ENCODE data around the gene IMMP2L. TPM values are rescaled to one million over a fixed set of nuclear protein-coding genes. Genes with fewer than 3 reads are reported as not detected.

Gene IMMP2L
- total RNA-seq, 1 experiment from 2014 or later = 13.6 TPM

DNA sequence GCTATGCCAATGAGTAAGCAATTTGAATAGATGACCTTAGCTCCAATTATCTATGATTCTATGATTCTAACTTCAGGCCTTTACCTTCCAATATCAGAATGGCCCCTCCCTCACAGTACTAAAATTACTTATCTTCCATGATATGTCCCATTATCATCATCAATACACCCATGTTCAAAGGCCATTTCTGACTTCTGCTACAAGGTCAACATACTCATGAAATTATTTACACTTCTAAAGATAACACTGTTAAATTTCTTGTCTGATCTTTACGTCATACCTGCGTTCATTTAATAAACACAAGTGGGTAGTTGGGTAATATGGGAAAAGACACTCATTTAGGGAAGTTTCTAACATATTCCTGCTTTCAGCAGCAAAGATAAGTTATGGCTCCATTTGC, 21.2 kb downstream of the IMMP2L start:
- CTCF ChIA-PET = no interaction called here
- TF ChIP-seq ZNF263 (CRISPR knock-in tag; IDR thresholded peaks at IDR 0.05; ENCODE audit: low read depth) = no peak
- H3K36me3 Mint-ChIP-seq = peaks cover 8% of the 10 kb centered on the region; the same call in 1 of the 2 replicates
- POLR2A ChIA-PET = no interaction called here
- no peaks in the 10 kb centered on the region for H3K4me1 Mint-ChIP-seq
- ATAC-seq = no peak
- H3K9me3 Mint-ChIP-seq = no peaks in the 10 kb centered on the region
- no peak overlapping the region for H3K27ac Mint-ChIP-seq
- DNase-seq (ENCODE audit: low spot score) = no peak
- H3K4me3 Mint-ChIP-seq = no peak overlapping the region
- no peaks in the 10 kb centered on the region for H3K27me3 Mint-ChIP-seq (ENCODE audit: low read depth)

DNA sequence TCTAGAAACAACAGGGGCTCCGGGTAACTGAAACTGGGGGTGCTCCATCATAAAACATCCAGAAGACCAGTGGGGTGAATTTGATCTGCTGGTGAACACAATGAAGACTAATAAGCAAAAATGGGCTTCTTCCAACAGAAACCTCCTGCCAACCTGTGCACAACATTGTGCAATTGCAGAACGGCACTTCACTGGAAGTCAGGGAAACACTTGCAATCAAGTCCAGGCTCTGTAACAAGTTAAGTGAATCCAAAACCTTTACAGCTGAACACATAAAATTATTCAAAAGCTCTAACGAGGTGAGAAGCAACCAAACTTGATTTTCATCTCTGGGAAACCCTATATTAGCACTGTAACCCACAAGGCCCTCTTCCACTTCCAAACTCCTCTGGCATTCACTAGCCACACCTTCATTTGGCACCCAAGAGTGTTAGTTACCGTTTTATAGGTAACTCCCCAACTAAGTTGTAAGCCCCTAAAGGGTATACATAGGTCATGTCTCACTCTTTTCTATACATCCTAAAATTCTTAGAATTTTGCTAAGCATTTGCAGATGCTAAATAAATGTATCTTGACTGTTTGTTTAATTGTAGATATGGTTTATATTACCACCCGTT, 22.0 kb downstream of the IMMP2L start:
- H3K36me3 Mint-ChIP-seq = peaks cover 8% of the 10 kb centered on the region; the same call in 1 of the 2 replicates
- no peak for DNase-seq (ENCODE audit: low spot score)
- ChIA-PET POLR2A (no interaction called here), CTCF (no interaction called here)
- TF ChIP-seq EMX1 (CRISPR knock-in tag; IDR thresholded peaks at IDR 0.05) = no peak
- TF ChIP-seq, protein P1, sequence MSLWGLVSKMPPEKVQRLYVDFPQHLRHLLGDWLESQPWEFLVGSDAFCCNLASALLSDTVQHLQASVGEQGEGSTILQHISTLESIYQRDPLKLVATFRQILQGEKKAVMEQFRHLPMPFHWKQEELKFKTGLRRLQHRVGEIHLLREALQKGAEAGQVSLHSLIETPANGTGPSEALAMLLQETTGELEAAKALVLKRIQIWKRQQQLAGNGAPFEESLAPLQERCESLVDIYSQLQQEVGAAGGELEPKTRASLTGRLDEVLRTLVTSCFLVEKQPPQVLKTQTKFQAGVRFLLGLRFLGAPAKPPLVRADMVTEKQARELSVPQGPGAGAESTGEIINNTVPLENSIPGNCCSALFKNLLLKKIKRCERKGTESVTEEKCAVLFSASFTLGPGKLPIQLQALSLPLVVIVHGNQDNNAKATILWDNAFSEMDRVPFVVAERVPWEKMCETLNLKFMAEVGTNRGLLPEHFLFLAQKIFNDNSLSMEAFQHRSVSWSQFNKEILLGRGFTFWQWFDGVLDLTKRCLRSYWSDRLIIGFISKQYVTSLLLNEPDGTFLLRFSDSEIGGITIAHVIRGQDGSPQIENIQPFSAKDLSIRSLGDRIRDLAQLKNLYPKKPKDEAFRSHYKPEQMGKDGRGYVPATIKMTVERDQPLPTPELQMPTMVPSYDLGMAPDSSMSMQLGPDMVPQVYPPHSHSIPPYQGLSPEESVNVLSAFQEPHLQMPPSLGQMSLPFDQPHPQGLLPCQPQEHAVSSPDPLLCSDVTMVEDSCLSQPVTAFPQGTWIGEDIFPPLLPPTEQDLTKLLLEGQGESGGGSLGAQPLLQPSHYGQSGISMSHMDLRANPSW (CRISPR knock-in tag; conservative IDR thresholded peaks at IDR 0.05; ENCODE audit: low read depth) = no peak
- TF ChIP-seq, protein P2, sequence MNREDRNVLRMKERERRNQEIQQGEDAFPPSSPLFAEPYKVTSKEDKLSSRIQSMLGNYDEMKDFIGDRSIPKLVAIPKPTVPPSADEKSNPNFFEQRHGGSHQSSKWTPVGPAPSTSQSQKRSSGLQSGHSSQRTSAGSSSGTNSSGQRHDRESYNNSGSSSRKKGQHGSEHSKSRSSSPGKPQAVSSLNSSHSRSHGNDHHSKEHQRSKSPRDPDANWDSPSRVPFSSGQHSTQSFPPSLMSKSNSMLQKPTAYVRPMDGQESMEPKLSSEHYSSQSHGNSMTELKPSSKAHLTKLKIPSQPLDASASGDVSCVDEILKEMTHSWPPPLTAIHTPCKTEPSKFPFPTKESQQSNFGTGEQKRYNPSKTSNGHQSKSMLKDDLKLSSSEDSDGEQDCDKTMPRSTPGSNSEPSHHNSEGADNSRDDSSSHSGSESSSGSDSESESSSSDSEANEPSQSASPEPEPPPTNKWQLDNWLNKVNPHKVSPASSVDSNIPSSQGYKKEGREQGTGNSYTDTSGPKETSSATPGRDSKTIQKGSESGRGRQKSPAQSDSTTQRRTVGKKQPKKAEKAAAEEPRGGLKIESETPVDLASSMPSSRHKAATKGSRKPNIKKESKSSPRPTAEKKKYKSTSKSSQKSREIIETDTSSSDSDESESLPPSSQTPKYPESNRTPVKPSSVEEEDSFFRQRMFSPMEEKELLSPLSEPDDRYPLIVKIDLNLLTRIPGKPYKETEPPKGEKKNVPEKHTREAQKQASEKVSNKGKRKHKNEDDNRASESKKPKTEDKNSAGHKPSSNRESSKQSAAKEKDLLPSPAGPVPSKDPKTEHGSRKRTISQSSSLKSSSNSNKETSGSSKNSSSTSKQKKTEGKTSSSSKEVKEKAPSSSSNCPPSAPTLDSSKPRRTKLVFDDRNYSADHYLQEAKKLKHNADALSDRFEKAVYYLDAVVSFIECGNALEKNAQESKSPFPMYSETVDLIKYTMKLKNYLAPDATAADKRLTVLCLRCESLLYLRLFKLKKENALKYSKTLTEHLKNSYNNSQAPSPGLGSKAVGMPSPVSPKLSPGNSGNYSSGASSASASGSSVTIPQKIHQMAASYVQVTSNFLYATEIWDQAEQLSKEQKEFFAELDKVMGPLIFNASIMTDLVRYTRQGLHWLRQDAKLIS (CRISPR knock-in tag; IDR thresholded peaks at IDR 0.05; ENCODE audit: borderline replicate concordance) = no peak
- H3K9me3 Mint-ChIP-seq = no peaks in the 10 kb centered on the region
- no peak for ATAC-seq
- no peaks in the 10 kb centered on the region for H3K27me3 Mint-ChIP-seq (ENCODE audit: low read depth)
- no peak overlapping the region for H3K27ac Mint-ChIP-seq
- no peak overlapping the region for H3K4me3 Mint-ChIP-seq
- H3K4me1 Mint-ChIP-seq = peaks cover 5% of the 10 kb centered on the region

DNA sequence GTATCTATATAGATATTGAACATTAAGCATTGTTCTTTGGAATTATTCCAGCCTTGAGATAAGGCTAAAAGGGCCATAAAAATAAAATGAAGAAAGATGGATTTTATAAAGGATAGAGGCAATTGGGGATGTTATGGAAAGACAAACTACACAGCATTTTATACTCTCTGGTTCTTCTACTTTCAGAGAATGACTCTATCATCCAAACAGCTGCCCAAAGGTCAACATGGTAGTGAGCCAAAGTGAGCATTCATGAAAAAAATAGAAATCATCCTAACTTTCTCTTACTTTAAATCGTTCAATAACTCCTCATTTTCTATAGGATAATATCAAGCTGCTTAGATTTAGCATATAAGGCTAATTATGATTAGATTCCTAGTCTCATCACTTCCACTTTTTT, 25.2 kb downstream of the IMMP2L start:
- no peak overlapping the region for H3K27ac Mint-ChIP-seq
- H3K9me3 Mint-ChIP-seq = no peaks in the 10 kb centered on the region
- peaks cover 8% of the 10 kb centered on the region; the same call in 1 of the 2 replicates for H3K36me3 Mint-ChIP-seq
- ATAC-seq (no peak), DNase-seq (ENCODE audit: low spot score) (no peak)
- no peaks in the 10 kb centered on the region for H3K27me3 Mint-ChIP-seq (ENCODE audit: low read depth)
- ChIA-PET POLR2A (interaction anchor here (0.6 kb wide), 1 partner anchor 1403 kb away, joined by 5 read pairs; a partner anchor contains a TSS), CTCF (no interaction called here)
- no peak overlapping the region for H3K4me3 Mint-ChIP-seq
- peaks cover 10% of the 10 kb centered on the region for H3K4me1 Mint-ChIP-seq
- no peak for TF ChIP-seq SMAD4 (CRISPR knock-in tag; IDR thresholded peaks at IDR 0.05)
- TF ChIP-seq, protein P3, sequence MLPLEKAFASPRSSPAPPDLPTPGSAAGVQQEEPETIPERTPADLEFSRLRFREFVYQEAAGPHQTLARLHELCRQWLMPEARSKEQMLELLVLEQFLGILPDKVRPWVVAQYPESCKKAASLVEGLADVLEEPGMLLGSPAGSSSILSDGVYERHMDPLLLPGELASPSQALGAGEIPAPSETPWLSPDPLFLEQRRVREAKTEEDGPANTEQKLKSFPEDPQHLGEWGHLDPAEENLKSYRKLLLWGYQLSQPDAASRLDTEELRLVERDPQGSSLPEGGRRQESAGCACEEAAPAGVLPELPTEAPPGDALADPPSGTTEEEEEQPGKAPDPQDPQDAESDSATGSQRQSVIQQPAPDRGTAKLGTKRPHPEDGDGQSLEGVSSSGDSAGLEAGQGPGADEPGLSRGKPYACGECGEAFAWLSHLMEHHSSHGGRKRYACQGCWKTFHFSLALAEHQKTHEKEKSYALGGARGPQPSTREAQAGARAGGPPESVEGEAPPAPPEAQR (CRISPR knock-in tag; IDR thresholded peaks at IDR 0.05) = no peak
- no peak for TF ChIP-seq TEAD4 (CRISPR knock-in tag; IDR thresholded peaks at IDR 0.05)
- no peak for TF ChIP-seq RELA (CRISPR knock-in tag; IDR thresholded peaks at IDR 0.05; ENCODE audit: borderline replicate concordance)
- TF ChIP-seq, protein P4, sequence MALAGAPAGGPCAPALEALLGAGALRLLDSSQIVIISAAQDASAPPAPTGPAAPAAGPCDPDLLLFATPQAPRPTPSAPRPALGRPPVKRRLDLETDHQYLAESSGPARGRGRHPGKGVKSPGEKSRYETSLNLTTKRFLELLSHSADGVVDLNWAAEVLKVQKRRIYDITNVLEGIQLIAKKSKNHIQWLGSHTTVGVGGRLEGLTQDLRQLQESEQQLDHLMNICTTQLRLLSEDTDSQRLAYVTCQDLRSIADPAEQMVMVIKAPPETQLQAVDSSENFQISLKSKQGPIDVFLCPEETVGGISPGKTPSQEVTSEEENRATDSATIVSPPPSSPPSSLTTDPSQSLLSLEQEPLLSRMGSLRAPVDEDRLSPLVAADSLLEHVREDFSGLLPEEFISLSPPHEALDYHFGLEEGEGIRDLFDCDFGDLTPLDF (CRISPR knock-in tag; IDR thresholded peaks at IDR 0.05) = no peak
- TF ChIP-seq ESRRA (CRISPR knock-in tag; IDR thresholded peaks at IDR 0.05; ENCODE audit: borderline replicate concordance) = no peak
- TF ChIP-seq, protein P5, sequence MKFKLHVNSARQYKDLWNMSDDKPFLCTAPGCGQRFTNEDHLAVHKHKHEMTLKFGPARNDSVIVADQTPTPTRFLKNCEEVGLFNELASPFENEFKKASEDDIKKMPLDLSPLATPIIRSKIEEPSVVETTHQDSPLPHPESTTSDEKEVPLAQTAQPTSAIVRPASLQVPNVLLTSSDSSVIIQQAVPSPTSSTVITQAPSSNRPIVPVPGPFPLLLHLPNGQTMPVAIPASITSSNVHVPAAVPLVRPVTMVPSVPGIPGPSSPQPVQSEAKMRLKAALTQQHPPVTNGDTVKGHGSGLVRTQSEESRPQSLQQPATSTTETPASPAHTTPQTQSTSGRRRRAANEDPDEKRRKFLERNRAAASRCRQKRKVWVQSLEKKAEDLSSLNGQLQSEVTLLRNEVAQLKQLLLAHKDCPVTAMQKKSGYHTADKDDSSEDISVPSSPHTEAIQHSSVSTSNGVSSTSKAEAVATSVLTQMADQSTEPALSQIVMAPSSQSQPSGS (CRISPR knock-in tag; IDR thresholded peaks at IDR 0.05; ENCODE audit: borderline replicate concordance, low read depth) = no peak
- no peak for TF ChIP-seq NR1H2 (CRISPR knock-in tag; IDR thresholded peaks at IDR 0.05)
- no peak for TF ChIP-seq NFE2L1 (CRISPR knock-in tag; IDR thresholded peaks at IDR 0.05)
- TF ChIP-seq KAT7 (CRISPR knock-in tag; IDR thresholded peaks at IDR 0.05; ENCODE audit: borderline replicate concordance) = no peak
- TF ChIP-seq, protein P6, sequence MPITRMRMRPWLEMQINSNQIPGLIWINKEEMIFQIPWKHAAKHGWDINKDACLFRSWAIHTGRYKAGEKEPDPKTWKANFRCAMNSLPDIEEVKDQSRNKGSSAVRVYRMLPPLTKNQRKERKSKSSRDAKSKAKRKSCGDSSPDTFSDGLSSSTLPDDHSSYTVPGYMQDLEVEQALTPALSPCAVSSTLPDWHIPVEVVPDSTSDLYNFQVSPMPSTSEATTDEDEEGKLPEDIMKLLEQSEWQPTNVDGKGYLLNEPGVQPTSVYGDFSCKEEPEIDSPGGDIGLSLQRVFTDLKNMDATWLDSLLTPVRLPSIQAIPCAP (CRISPR knock-in tag; IDR thresholded peaks at IDR 0.05) = no peak
- TF ChIP-seq NFATC4 (CRISPR knock-in tag; IDR thresholded peaks at IDR 0.05) = no peak
- no peak for TF ChIP-seq CREM (CRISPR knock-in tag; IDR thresholded peaks at IDR 0.05)
- TF ChIP-seq GRHL2 (CRISPR knock-in tag; IDR thresholded peaks at IDR 0.05; ENCODE audit: insufficient replicate concordance, severe bottlenecking) = no peak

Data from WTC11 (cell line).